ENCODE data around the gene AMMECR1L.
"Not testable (repeated sequence)": the region's sequence is repeated elsewhere in the genome, so short reads cannot be mapped to it uniquely, and the experiment has no call there.

The AMMECR1L gene

GRCh38 chr2:127885780-127886592 is at the start of gene AMMECR1L:
TSS of gene AMMECR1L (minus strand) at chr2:127885956. CDS start at chr2:127874234, 11,722 bp downstream.
- peak; percentile 74 for DNase-seq

GRCh38 chr2:127935337-127935736 is 49.6 kb upstream of the AMMECR1L start:
- DNase-seq = no peak

- peak; percentile 6 for DNase-seq
Measured at GRCh38 chr2:127932199-127932876, 46.6 kb upstream of the AMMECR1L start.

GRCh38 chr2:127929449-127929848 is 43.7 kb upstream of the AMMECR1L start:
- no peak for DNase-seq

- no peak for DNase-seq
Measured at GRCh38 chr2:127927384-127927783, 41.6 kb upstream of the AMMECR1L start.

GRCh38 chr2:127917916-127918315 is 32.2 kb upstream of the AMMECR1L start:
- no peak for DNase-seq

GRCh38 chr2:127913808-127914457 is 28.2 kb upstream of the AMMECR1L start:
- DNase-seq = no peak

GRCh38 chr2:127911737-127912136 is 26.0 kb upstream of the AMMECR1L start:
- DNase-seq = peak; percentile 50

- DNase-seq = no peak
Measured at GRCh38 chr2:127910415-127910814, 24.7 kb upstream of the AMMECR1L start.

GRCh38 chr2:127909019-127909418 is 23.3 kb upstream of the AMMECR1L start:
- no peak for DNase-seq

GRCh38 chr2:127907733-127908400 is 22.1 kb upstream of the AMMECR1L start:
- not testable (repeated sequence) for DNase-seq

- no peak for DNase-seq
Measured at GRCh38 chr2:127906206-127906926, 20.6 kb upstream of the AMMECR1L start.

GRCh38 chr2:127901339-127902056 is 15.7 kb upstream of the AMMECR1L start:
- no peak for DNase-seq

GRCh38 chr2:127897531-127898211 is 11.9 kb upstream of the AMMECR1L start:
- DNase-seq = no peak

- no peak for DNase-seq
Measured at GRCh38 chr2:127893494-127893893, 7.7 kb upstream of the AMMECR1L start.

GRCh38 chr2:127893033-127893432 is 7.3 kb upstream of the AMMECR1L start:
- DNase-seq = no peak

GRCh38 chr2:127891811-127892210 is 6.1 kb upstream of the AMMECR1L start:
- DNase-seq = no peak

- DNase-seq = not testable (repeated sequence)
Measured at GRCh38 chr2:127890756-127891155, 5.0 kb upstream of the AMMECR1L start.

GRCh38 chr2:127888772-127889171 is 3.0 kb upstream of the AMMECR1L start:
- DNase-seq = no peak

- no peak for DNase-seq
Measured at GRCh38 chr2:127887776-127888130, 2.0 kb upstream of the AMMECR1L start.

GRCh38 chr2:127887082-127887775 is 1.5 kb upstream of the AMMECR1L start:
- peak; percentile 10 for DNase-seq
